Kidney (tissue), 14 donors: ENCODE results near the gene PPP2R2D. TPM values are rescaled to one million over a fixed set of nuclear protein-coding genes. Genes with fewer than 3 reads are reported as not detected.

Experiments
- DNase-seq, 5 donors: peaks; one replicate each; pipeline ENCODE4 v3.0.0-alpha.2; 2013 to 2020
- FAIRE-seq: peaks from 2 replicates; lab custom pipeline; 2012; peaks lifted over from hg19 to GRCh38; lab: Jason Lieb, UNC
- H3K27ac ChIP-seq, 2 donors: one replicate each; pipeline ENCODE4 v1.7.0; 2013; ENCODE audit warnings: low read depth in 2 of 2, low read length in 2 of 2, inconsistent platforms in 1 of 2
- H3K27me3 ChIP-seq: one replicate; pipeline ENCODE4 v1.7.1; 2013; ENCODE audit warnings: low read length, inconsistent platforms; ENCODE audit not compliant: control insufficient read depth, insufficient read depth
- H3K36me3 ChIP-seq, 3 donors: one replicate each; pipeline versions ENCODE4 v1.7.0 to v1.7.1; 2013; ENCODE audit warnings: low read length in 3 of 3, control low read depth in 1 of 3, inconsistent platforms in 1 of 3; ENCODE audit not compliant: insufficient read depth in 3 of 3, control insufficient read depth in 2 of 3
- H3K4me1 ChIP-seq, 3 donors: one replicate each; pipeline versions ENCODE4 v1.7.0 to v1.7.1; 2013; ENCODE audit warnings: low read length in 3 of 3, inconsistent platforms in 1 of 3, low read depth in 1 of 3; ENCODE audit not compliant: control insufficient read depth in 2 of 3, insufficient read depth in 2 of 3
- H3K4me3 ChIP-seq, 3 donors: one replicate each; pipeline versions ENCODE4 v1.7.0 to v1.8.1; 2013; ENCODE audit warnings: low read length in 3 of 3, control low read depth in 1 of 3, inconsistent platforms in 1 of 3
- H3K9ac ChIP-seq, 3 donors: one replicate each; pipeline versions ENCODE4 v1.7.0 to v1.7.1; 2013; ENCODE audit warnings: low read length in 3 of 3, control low read depth in 1 of 3, inconsistent platforms in 1 of 3
- H3K9me3 ChIP-seq, 3 donors: one replicate each; pipeline versions ENCODE4 v1.7.0 to v1.7.1; 2013; ENCODE audit warnings: low read length in 3 of 3, control low read depth in 1 of 3, inconsistent platforms in 1 of 3; ENCODE audit not compliant: control insufficient read depth in 2 of 3, insufficient read depth in 1 of 3
- CTCF ChIP-seq: IDR thresholded peaks from 3 replicates; pipeline ENCODE4 v1.5.1; 2012; ENCODE audit warnings: mild to moderate bottlenecking, moderate library complexity, borderline replicate concordance; ENCODE audit not compliant: insufficient read depth; ENCODE audit errors: extremely low read depth
- intact Hi-C: fragments of 100-400 bp; cut with DNase I; formaldehyde crosslinking; loops from one replicate; pipeline ENCODE4 v1.11.1; 2022
- polyA plus RNA-seq: library from polyadenylated mRNA; stranded (reverse); fragments of 350-450 nt; fragmentation: Illumina TruSeq; extraction: RNeasy Lipid Tissue Mini Kit (QIAGEN cat#74804); gene quantifications from one replicate; pipeline ENCODE4 v1.2.3, GENCODE V29; 2014; ENCODE audit warnings: low read depth, low replicate concordance; ENCODE audit not compliant: insufficient read depth
- total RNA-seq: library from RNA; stranded (reverse); fragmentation: NEBNext Ultra II Directional; extraction: Animal tissue kit (Norgen Biotek cat#: 25700); gene quantifications from one replicate; pipeline ENCODE4 v1.2.1, GENCODE V29; 2021
- donor health status: control.
- donor health status: control.
- donor health status: control.
- donor health status: control.
- donor health status: control.
- donor health status: DM: yes; HTN: yes; CAD: no.
- donor health status: Normal renal cell carcinoma (clear cell type).

Gene PPP2R2D
- total and polyA plus RNA-seq, 2 donors from 2014 or later: 28.3 to 34.8 TPM

GRCh38 chr10:132003282-132003924, 102.6 kb downstream of the PPP2R2D start:
- Histone ChIP-seq H3K4me3 (no peak overlapping the region), H3K27ac (no peak overlapping the region), H3K9me3 (peaks cover 0 to 4% (median 0%) of the 10 kb centered on the region in 3 donors), H3K27me3 (no peaks in the 10 kb centered on the region), H3K9ac (no peak overlapping the region), H3K4me1 (no peaks in the 10 kb centered on the region), H3K36me3 (no peaks in the 10 kb centered on the region)
- DNase-seq (peak in 3 of 5 donors; percentile 22 to 45 (median 35)), FAIRE-seq (no peak)
- TF ChIP-seq CTCF: no peak
- intact Hi-C loops: no loop called here

GRCh38 chr10:132004052-132004451, 103.2 kb downstream of the PPP2R2D start:
- DNase-seq (peak in 2 of 5 donors; percentile 14 to 39), FAIRE-seq (no peak)
- H3K27ac ChIP-seq: no peak overlapping the region
- no peaks in the 10 kb centered on the region for H3K4me1 ChIP-seq
- H3K4me3 ChIP-seq: no peak overlapping the region
- no peak for TF ChIP-seq CTCF
- H3K9ac ChIP-seq: no peak overlapping the region
- H3K27me3 ChIP-seq: no peaks in the 10 kb centered on the region
- intact Hi-C loops: no loop called here
- peaks cover 0 to 4% (median 0%) of the 10 kb centered on the region in 3 donors for H3K9me3 ChIP-seq
- no peaks in the 10 kb centered on the region for H3K36me3 ChIP-seq

GRCh38 chr10:132005147-132005546, 104.3 kb downstream of the PPP2R2D start:
- Histone ChIP-seq H3K27ac (no peak overlapping the region), H3K27me3 (no peaks in the 10 kb centered on the region), H3K9me3 (peaks cover 0 to 4% (median 0%) of the 10 kb centered on the region in 3 donors), H3K4me3 (no peak overlapping the region), H3K36me3 (no peaks in the 10 kb centered on the region), H3K4me1 (no peaks in the 10 kb centered on the region), H3K9ac (no peak overlapping the region)
- FAIRE-seq (no peak), DNase-seq (no peak)
- intact Hi-C loops: no loop called here
- no peak for TF ChIP-seq CTCF
